Epithelial cell of proximal tubule (primary cell): Measurements from ENCODE around the gene TNNT3. TPM values are rescaled to one million over a fixed set of nuclear protein-coding genes. Genes with fewer than 3 reads are reported as not detected.

Source experiments
- DNase-seq: peaks from one replicate; pipeline ENCODE4 v3.0.0-alpha.2; 2011; ENCODE audit warnings: low read depth
- H3K4me3 ChIP-seq: 2 replicates; pipeline ENCODE4 v1.5.1; 2011; ENCODE audit warnings: low read depth, mild to moderate bottlenecking, low read length
- CTCF ChIP-seq: conservative IDR thresholded peaks from 2 replicates; pipeline ENCODE4 v1.5.1; 2012; ENCODE audit warnings: low read depth, mild to moderate bottlenecking, low read length
- total RNA-seq: library from RNA; depleted of rRNA; stranded (reverse); fragments of >200 nt; gene quantifications from 2 replicates; pipeline ENCODE4 v1.2.3, GENCODE V29; 2015

Gene TNNT3
- total RNA-seq, 1 donor from 2014 or later: not detected

- no peak overlapping the region for H3K4me3 ChIP-seq
- no peak for DNase-seq
- TF ChIP-seq CTCF: no peak
Observed at GRCh38 chr11:1963864-1964263, 44.4 kb downstream of the TNNT3 start.

- no peak overlapping the region for H3K4me3 ChIP-seq
- no peak for TF ChIP-seq CTCF
- no peak for DNase-seq
Observed at GRCh38 chr11:1964348-1964747, 44.8 kb downstream of the TNNT3 start.

GRCh38 chr11:1964955-1965354, 45.5 kb downstream of the TNNT3 start:
- no peak overlapping the region for H3K4me3 ChIP-seq
- DNase-seq: no peak
- TF ChIP-seq CTCF: no peak

GRCh38 chr11:1966531-1966930, 47.0 kb downstream of the TNNT3 start:
- TF ChIP-seq CTCF: no peak

GRCh38 chr11:1967641-1968225, 48.2 kb downstream of the TNNT3 start:
- no peak for TF ChIP-seq CTCF
- H3K4me3 ChIP-seq: no peak overlapping the region
- no peak for DNase-seq

More at GRCh38 chr11:1966531-1966930, 47.0 kb downstream of the TNNT3 start:
- H3K4me3 ChIP-seq: no peak overlapping the region
- DNase-seq: no peak

GRCh38 chr11:1968454-1969002, 49.0 kb downstream of the TNNT3 start:
- H3K4me3 ChIP-seq: no peak overlapping the region
- no peak for DNase-seq
- no peak for TF ChIP-seq CTCF

GRCh38 chr11:1969035-1969434, 49.5 kb downstream of the TNNT3 start:
- no peak for DNase-seq
- no peak overlapping the region for H3K4me3 ChIP-seq
- TF ChIP-seq CTCF: no peak
